22Rv1 (cell line): ENCODE measurements around the gene TMEM106C.

Source experiments
- CTCF ChIP-seq: fragments of 450-650 bp; IDR thresholded peaks from 2 replicates; pipeline ENCODE4 v1.5.1; 2017; ENCODE audit warnings: mild to moderate bottlenecking
- ZFX ChIP-seq: fragments of 450-650 bp; IDR thresholded peaks from 2 replicates; pipeline ENCODE4 v1.6.1; 2017; ENCODE audit warnings: antibody characterized with exemption, borderline replicate concordance

- TF ChIP-seq CTCF (no peak), ZFX (no peak)
Observed at GRCh38 chr12:47964106-47964728, 821 bp downstream of the TMEM106C start.
